Measurements from ENCODE around the gene PIGM. TPM values are rescaled to one million over a fixed set of nuclear protein-coding genes. Genes with fewer than 3 reads are reported as not detected.

The PIGM gene
- total and polyA plus RNA-seq, 4 donors: 8.8 to 19.2 (median 12.3) TPM

- Histone ChIP-seq H3K36me3 (ENCODE audit: control insufficient read depth, insufficient read depth, low read length) (no peaks in the 10 kb centered on the region), H3K27ac (ENCODE audit: low read depth, low read length) (no peak overlapping the region), H3K9me3 (ENCODE audit: control insufficient read depth, insufficient read depth, low read length) (no peaks in the 10 kb centered on the region), H3K4me3 (ENCODE audit: low read depth, low read length) (no peak overlapping the region), H3K27me3 (ENCODE audit: control insufficient read depth, insufficient read depth, low read length) (no peaks in the 10 kb centered on the region), H3K4me1 (ENCODE audit: control insufficient read depth, insufficient read depth, low read length) (peaks cover 3% of the 10 kb centered on the region)
- no peak for DNase-seq (ENCODE audit: low read depth in 4 of 6, low spot score in 6 of 6)
- 20% methylated on average over 1 of the region's 1 CpG for WGBS (ENCODE audit: insufficient coverage)
These were observed 6.5 kb downstream of the PIGM start for GRCh38 chr1:160025314-160025713.

DNA sequence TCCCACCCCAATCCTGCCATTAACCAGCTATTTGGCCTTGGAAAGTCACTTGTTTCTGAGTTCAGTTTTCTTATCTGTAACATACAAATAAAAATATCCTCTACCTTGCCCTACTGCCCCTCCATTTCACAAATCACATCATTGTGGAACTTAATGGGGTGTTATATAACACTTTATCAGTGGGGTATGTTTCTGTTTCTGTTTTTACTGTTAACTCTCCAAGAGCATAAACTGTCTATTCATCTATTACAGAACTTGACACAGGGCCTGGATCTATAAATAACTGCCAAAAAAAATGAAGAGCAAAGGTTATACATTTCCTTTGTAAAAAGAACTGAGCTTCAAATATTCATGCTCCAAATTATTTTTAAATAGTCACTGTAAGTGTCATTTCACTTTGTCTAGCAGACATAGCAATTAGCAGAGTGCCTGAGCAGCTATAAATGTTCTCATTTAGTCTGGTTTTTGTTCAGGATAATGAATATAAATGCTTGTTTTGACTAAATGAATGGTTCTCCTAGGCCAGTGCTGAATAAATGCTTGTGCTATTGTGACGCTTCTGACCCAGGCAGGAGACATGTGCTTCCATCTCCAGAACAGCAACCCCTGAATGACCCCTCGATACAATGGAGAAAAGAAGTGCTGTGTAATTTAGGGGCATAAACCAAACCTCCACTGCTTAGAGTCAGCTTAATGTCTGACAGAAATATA is 7.4 kb downstream of the PIGM start:
- Histone ChIP-seq H3K4me1 (ENCODE audit: control insufficient read depth, insufficient read depth, low read length) (no peaks in the 10 kb centered on the region), H3K4me3 (ENCODE audit: low read depth, low read length) (no peak overlapping the region), H3K27ac (ENCODE audit: low read depth, low read length) (peak overlapping the region; percentile 16), H3K27me3 (ENCODE audit: control insufficient read depth, insufficient read depth, low read length) (no peaks in the 10 kb centered on the region), H3K9me3 (ENCODE audit: control insufficient read depth, insufficient read depth, low read length) (no peaks in the 10 kb centered on the region), H3K36me3 (ENCODE audit: control insufficient read depth, insufficient read depth, low read length) (no peaks in the 10 kb centered on the region)
- peak in 2 of 6 donors; percentile 59 to 68 for DNase-seq (ENCODE audit: low read depth in 4 of 6, low spot score in 6 of 6)
- no CpG with 5 or more reads among the region's 2 CpGs for WGBS (ENCODE audit: insufficient coverage)

- Histone ChIP-seq H3K9me3 (ENCODE audit: control insufficient read depth, insufficient read depth, low read length) (no peaks in the 10 kb centered on the region), H3K27ac (ENCODE audit: low read depth, low read length) (no peak overlapping the region), H3K27me3 (ENCODE audit: control insufficient read depth, insufficient read depth, low read length) (no peaks in the 10 kb centered on the region), H3K36me3 (ENCODE audit: control insufficient read depth, insufficient read depth, low read length) (no peaks in the 10 kb centered on the region), H3K4me1 (ENCODE audit: control insufficient read depth, insufficient read depth, low read length) (no peaks in the 10 kb centered on the region), H3K4me3 (ENCODE audit: low read depth, low read length) (no peak overlapping the region)
- peak in 1 of 6 donors; percentile 70 for DNase-seq (ENCODE audit: low read depth in 4 of 6, low spot score in 6 of 6)
- 36% methylated on average over 5 of the region's 6 CpGs for WGBS (ENCODE audit: insufficient coverage)
These were observed 9.2 kb downstream of the PIGM start for GRCh38 chr1:160022330-160023310.

- Histone ChIP-seq H3K4me3 (ENCODE audit: low read depth, low read length) (no peak overlapping the region), H3K27ac (ENCODE audit: low read depth, low read length) (no peak overlapping the region), H3K4me1 (ENCODE audit: control insufficient read depth, insufficient read depth, low read length) (no peaks in the 10 kb centered on the region), H3K27me3 (ENCODE audit: control insufficient read depth, insufficient read depth, low read length) (no peaks in the 10 kb centered on the region), H3K9me3 (ENCODE audit: control insufficient read depth, insufficient read depth, low read length) (no peaks in the 10 kb centered on the region), H3K36me3 (ENCODE audit: control insufficient read depth, insufficient read depth, low read length) (no peaks in the 10 kb centered on the region)
- WGBS (ENCODE audit: insufficient coverage): 78% methylated on average over 2 of the region's 5 CpGs
- DNase-seq (ENCODE audit: low read depth in 4 of 6, low spot score in 6 of 6): no peak
These were observed 10.3 kb downstream of the PIGM start for GRCh38 chr1:160021376-160022074.

GRCh38 chr1:160020196-160020595 is 11.6 kb downstream of the PIGM start:
- Histone ChIP-seq H3K27ac (ENCODE audit: low read depth, low read length) (no peak overlapping the region), H3K4me3 (ENCODE audit: low read depth, low read length) (no peak overlapping the region), H3K4me1 (ENCODE audit: control insufficient read depth, insufficient read depth, low read length) (no peaks in the 10 kb centered on the region), H3K27me3 (ENCODE audit: control insufficient read depth, insufficient read depth, low read length) (no peaks in the 10 kb centered on the region), H3K36me3 (ENCODE audit: control insufficient read depth, insufficient read depth, low read length) (no peaks in the 10 kb centered on the region), H3K9me3 (ENCODE audit: control insufficient read depth, insufficient read depth, low read length) (no peaks in the 10 kb centered on the region)
- WGBS (ENCODE audit: insufficient coverage): 96% methylated on average over 5 of the region's 5 CpGs
- DNase-seq (ENCODE audit: low read depth in 4 of 6, low spot score in 6 of 6): no peak

GRCh38 chr1:160018900-160019299 is 12.9 kb downstream of the PIGM start:
- H3K27me3 ChIP-seq (ENCODE audit: control insufficient read depth, insufficient read depth, low read length): no peaks in the 10 kb centered on the region
- no peak overlapping the region for H3K4me3 ChIP-seq (ENCODE audit: low read depth, low read length)
- no CpG with 5 or more reads among the region's 1 CpG for WGBS (ENCODE audit: insufficient coverage)
- H3K36me3 ChIP-seq (ENCODE audit: control insufficient read depth, insufficient read depth, low read length): no peaks in the 10 kb centered on the region
- DNase-seq (ENCODE audit: low read depth in 4 of 6, low spot score in 6 of 6): no peak
- no peaks in the 10 kb centered on the region for H3K9me3 ChIP-seq (ENCODE audit: control insufficient read depth, insufficient read depth, low read length)
- H3K4me1 ChIP-seq (ENCODE audit: control insufficient read depth, insufficient read depth, low read length): no peaks in the 10 kb centered on the region
- no peak overlapping the region for H3K27ac ChIP-seq (ENCODE audit: low read depth, low read length)

GRCh38 chr1:160018347-160018746 is 13.4 kb downstream of the PIGM start:
- no peak overlapping the region for H3K27ac ChIP-seq (ENCODE audit: low read depth, low read length)
- WGBS (ENCODE audit: insufficient coverage): 93% methylated on average over 2 of the region's 3 CpGs

GRCh38 chr1:160017592-160017991 is 14.2 kb downstream of the PIGM start:
- H3K27ac ChIP-seq (ENCODE audit: low read depth, low read length): no peak overlapping the region

More at GRCh38 chr1:160018347-160018746, 13.4 kb downstream of the PIGM start:
- H3K9me3 ChIP-seq (ENCODE audit: control insufficient read depth, insufficient read depth, low read length): no peaks in the 10 kb centered on the region
- no peaks in the 10 kb centered on the region for H3K4me1 ChIP-seq (ENCODE audit: control insufficient read depth, insufficient read depth, low read length)
- H3K27me3 ChIP-seq (ENCODE audit: control insufficient read depth, insufficient read depth, low read length): no peaks in the 10 kb centered on the region
- DNase-seq (ENCODE audit: low read depth in 4 of 6, low spot score in 6 of 6): no peak
- no peak overlapping the region for H3K4me3 ChIP-seq (ENCODE audit: low read depth, low read length)
- no peaks in the 10 kb centered on the region for H3K36me3 ChIP-seq (ENCODE audit: control insufficient read depth, insufficient read depth, low read length)

GRCh38 chr1:160011781-160012180 is 20.0 kb downstream of the PIGM start:
- no peaks in the 10 kb centered on the region for H3K27me3 ChIP-seq (ENCODE audit: control insufficient read depth, insufficient read depth, low read length)
- DNase-seq (ENCODE audit: low read depth in 4 of 6, low spot score in 6 of 6): no peak
- H3K9me3 ChIP-seq (ENCODE audit: control insufficient read depth, insufficient read depth, low read length): no peaks in the 10 kb centered on the region
- no peaks in the 10 kb centered on the region for H3K36me3 ChIP-seq (ENCODE audit: control insufficient read depth, insufficient read depth, low read length)
- 53% methylated on average over 2 of the region's 3 CpGs for WGBS (ENCODE audit: insufficient coverage)
- H3K4me1 ChIP-seq (ENCODE audit: control insufficient read depth, insufficient read depth, low read length): no peaks in the 10 kb centered on the region
- H3K4me3 ChIP-seq (ENCODE audit: low read depth, low read length): no peak overlapping the region
- H3K27ac ChIP-seq (ENCODE audit: low read depth, low read length): no peak overlapping the region

More at GRCh38 chr1:160017592-160017991, 14.2 kb downstream of the PIGM start:
- Histone ChIP-seq H3K36me3 (ENCODE audit: control insufficient read depth, insufficient read depth, low read length) (no peaks in the 10 kb centered on the region), H3K27me3 (ENCODE audit: control insufficient read depth, insufficient read depth, low read length) (no peaks in the 10 kb centered on the region), H3K4me1 (ENCODE audit: control insufficient read depth, insufficient read depth, low read length) (no peaks in the 10 kb centered on the region), H3K4me3 (ENCODE audit: low read depth, low read length) (no peak overlapping the region), H3K9me3 (ENCODE audit: control insufficient read depth, insufficient read depth, low read length) (no peaks in the 10 kb centered on the region)
- 91% methylated on average over 1 of the region's 1 CpG for WGBS (ENCODE audit: insufficient coverage)
- no peak for DNase-seq (ENCODE audit: low read depth in 4 of 6, low spot score in 6 of 6)
